ENCODE data around the gene PHACTR2.

PHACTR2 gene

DNA sequence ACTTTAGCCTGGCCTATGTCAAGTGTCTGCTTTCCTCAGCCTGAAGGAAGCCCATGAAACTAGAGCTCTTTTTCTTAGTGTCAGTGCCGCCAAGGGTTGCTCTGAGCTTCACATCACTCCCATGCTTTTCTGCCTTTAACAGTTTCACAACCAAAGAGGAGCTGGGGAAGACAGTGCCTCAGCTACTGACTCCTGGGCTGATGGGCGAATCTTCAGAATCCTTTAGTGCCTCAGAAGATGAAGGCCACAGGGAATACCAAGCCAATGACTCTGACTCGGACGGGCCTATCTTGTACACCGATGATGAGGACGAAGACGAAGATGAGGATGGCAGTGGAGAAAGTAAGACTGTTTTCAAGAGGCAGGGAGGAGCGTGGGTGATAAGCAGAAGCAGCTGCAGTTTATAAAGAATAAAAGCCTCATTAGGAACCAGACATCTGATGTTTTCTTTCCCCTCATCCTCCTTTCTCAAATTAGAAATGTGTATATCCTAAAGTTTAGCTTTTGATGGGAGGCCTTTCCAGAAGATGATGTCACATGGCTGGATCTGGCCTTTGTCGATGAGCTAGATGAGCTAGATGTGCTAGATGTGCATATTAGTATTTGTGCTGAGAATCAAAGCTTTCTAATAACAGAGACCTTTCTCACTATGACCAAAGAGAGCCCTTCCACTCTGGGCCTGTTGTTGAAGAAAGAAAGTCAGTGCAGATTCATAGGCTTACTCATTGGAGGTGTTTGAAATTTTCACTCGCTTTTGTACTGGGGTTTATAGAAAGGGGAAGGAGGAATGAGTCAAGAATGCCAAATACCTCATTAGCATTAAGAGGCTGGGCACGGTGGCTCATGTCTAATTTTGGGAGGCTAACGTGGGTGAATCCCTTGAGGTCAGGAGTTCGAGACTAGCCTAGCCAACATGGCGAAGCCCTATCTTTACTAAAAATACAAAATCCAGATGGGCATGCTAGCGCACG lies 94.6 kb downstream of the PHACTR2 start:
- Histone ChIP-seq H3K36me3 (ENCODE audit: insufficient read depth, low read length) (no peaks in the 10 kb centered on the region), H3K9me3 (ENCODE audit: insufficient read depth, low read length, severe bottlenecking) (no peaks in the 10 kb centered on the region), H3K79me2 (ENCODE audit: insufficient read depth, low read length) (no peaks in the 10 kb centered on the region), H3K4me1 (ENCODE audit: insufficient read depth, low read length) (no peaks in the 10 kb centered on the region), H3K27me3 (ENCODE audit: insufficient read depth, low read length, poor library complexity) (peaks cover 7% of the 10 kb centered on the region), H3K27ac (ENCODE audit: low read length) (no peak overlapping the region), H2AFZ (ENCODE audit: low read depth, low read length) (no peak overlapping the region), H4K20me1 (ENCODE audit: insufficient read depth, low read length) (no peaks in the 10 kb centered on the region), H3K9ac (ENCODE audit: low read depth, low read length) (no peak overlapping the region), H3K4me3 (ENCODE audit: low read depth in 1 of 2, low read length in 2 of 2) (no peak overlapping the region), H3K4me2 (ENCODE audit: insufficient read depth, low read length) (no peak overlapping the region)
- ATAC-seq (ENCODE audit: insufficient read depth, low read depth) (no peak), DNase-seq (no peak)
- no peak for TF ChIP-seq EZH2 (IDR thresholded peaks at IDR 0.05; ENCODE audit: borderline replicate concordance, low read depth, low read length, severe bottlenecking)
- TF ChIP-seq, protein P1, sequence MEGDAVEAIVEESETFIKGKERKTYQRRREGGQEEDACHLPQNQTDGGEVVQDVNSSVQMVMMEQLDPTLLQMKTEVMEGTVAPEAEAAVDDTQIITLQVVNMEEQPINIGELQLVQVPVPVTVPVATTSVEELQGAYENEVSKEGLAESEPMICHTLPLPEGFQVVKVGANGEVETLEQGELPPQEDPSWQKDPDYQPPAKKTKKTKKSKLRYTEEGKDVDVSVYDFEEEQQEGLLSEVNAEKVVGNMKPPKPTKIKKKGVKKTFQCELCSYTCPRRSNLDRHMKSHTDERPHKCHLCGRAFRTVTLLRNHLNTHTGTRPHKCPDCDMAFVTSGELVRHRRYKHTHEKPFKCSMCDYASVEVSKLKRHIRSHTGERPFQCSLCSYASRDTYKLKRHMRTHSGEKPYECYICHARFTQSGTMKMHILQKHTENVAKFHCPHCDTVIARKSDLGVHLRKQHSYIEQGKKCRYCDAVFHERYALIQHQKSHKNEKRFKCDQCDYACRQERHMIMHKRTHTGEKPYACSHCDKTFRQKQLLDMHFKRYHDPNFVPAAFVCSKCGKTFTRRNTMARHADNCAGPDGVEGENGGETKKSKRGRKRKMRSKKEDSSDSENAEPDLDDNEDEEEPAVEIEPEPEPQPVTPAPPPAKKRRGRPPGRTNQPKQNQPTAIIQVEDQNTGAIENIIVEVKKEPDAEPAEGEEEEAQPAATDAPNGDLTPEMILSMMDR (IDR thresholded peaks at IDR 0.05; ENCODE audit: borderline replicate concordance, extremely low read depth, low read length, poor library complexity, severe bottlenecking), result no peak

DNA sequence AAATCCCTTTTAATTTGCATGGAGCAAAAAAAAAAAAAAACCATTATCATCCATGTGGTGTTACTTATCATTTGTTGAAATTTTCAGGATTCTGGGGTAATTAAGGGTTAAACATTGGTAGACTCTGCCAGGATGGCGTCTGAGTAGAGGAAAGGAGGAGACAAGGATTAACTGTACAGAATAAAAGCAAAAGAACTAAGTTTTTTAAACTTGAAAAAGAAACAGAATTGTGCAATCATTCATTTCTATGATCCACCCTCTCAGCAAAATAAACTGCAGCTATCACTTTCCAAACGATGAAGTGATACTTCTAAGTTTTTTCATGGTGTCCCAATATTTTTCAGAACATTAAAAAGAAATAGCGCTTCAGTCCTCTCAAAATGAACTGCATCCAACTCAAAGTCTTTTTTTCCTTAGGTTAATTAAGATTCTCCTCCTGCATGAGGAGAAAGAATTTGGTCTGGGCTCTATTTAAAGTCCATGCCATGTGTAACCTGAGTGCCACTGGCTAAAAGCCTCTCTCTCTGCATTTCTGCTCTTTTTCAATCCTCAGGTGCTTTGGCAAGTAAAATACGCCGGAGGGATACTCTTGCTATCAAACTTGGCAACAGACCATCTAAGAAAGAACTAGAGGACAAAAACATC lies 95.9 kb downstream of the PHACTR2 start:
- DNase-seq (no peak), ATAC-seq (ENCODE audit: insufficient read depth, low read depth) (no peak)
- Histone ChIP-seq H3K4me2 (ENCODE audit: insufficient read depth, low read length) (no peak overlapping the region), H3K4me1 (ENCODE audit: insufficient read depth, low read length) (no peaks in the 10 kb centered on the region), H4K20me1 (ENCODE audit: insufficient read depth, low read length) (no peaks in the 10 kb centered on the region), H2AFZ (ENCODE audit: low read depth, low read length) (no peak overlapping the region), H3K36me3 (ENCODE audit: insufficient read depth, low read length) (no peaks in the 10 kb centered on the region), H3K9ac (ENCODE audit: low read depth, low read length) (no peak overlapping the region), H3K27me3 (ENCODE audit: insufficient read depth, low read length, poor library complexity) (peaks cover 7% of the 10 kb centered on the region), H3K27ac (ENCODE audit: low read length) (no peak overlapping the region), H3K79me2 (ENCODE audit: insufficient read depth, low read length) (no peaks in the 10 kb centered on the region), H3K4me3 (ENCODE audit: low read depth in 1 of 2, low read length in 2 of 2) (no peak overlapping the region), H3K9me3 (ENCODE audit: insufficient read depth, low read length, severe bottlenecking) (no peaks in the 10 kb centered on the region)
- TF ChIP-seq, protein P1 (IDR thresholded peaks at IDR 0.05; ENCODE audit: borderline replicate concordance, extremely low read depth, low read length, poor library complexity, severe bottlenecking), result no peak
- no peak for TF ChIP-seq EZH2 (IDR thresholded peaks at IDR 0.05; ENCODE audit: borderline replicate concordance, low read depth, low read length, severe bottlenecking)

DNA sequence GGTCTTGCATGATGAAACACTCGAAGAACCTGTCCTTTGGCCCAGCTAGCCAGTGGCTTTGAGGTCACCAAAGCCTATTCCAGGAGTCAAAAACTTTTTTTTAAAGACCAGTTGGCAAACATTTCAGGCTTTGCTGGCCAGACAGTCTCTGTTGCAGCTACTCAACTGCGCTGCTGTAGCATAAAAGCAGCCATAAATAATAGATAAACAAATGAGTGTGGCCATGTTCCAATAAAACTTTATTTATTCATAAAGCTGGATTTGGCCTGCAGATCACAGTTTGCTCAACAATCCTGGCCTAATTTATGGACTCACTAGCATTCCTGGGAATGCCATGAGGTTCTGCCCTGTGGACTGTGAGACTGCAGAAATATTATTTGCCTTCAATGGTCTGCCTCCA lies 96.6 kb downstream of the PHACTR2 start:
- H3K4me2 ChIP-seq (ENCODE audit: insufficient read depth, low read length), result no peak overlapping the region
- no peaks in the 10 kb centered on the region for H3K9me3 ChIP-seq (ENCODE audit: insufficient read depth, low read length, severe bottlenecking)
- DNase-seq (no peak), ATAC-seq (ENCODE audit: insufficient read depth, low read depth) (no peak)
- H3K4me3 ChIP-seq (ENCODE audit: low read depth in 1 of 2, low read length in 2 of 2), result no peak overlapping the region
- no peak overlapping the region for H2AFZ ChIP-seq (ENCODE audit: low read depth, low read length)
- no peak overlapping the region for H3K9ac ChIP-seq (ENCODE audit: low read depth, low read length)
- no peaks in the 10 kb centered on the region for H3K36me3 ChIP-seq (ENCODE audit: insufficient read depth, low read length)
- no peak overlapping the region for H3K27ac ChIP-seq (ENCODE audit: low read length)
- no peaks in the 10 kb centered on the region for H4K20me1 ChIP-seq (ENCODE audit: insufficient read depth, low read length)
- no peaks in the 10 kb centered on the region for H3K4me1 ChIP-seq (ENCODE audit: insufficient read depth, low read length)
- TF ChIP-seq, protein P1 (IDR thresholded peaks at IDR 0.05; ENCODE audit: borderline replicate concordance, extremely low read depth, low read length, poor library complexity, severe bottlenecking), result no peak
- TF ChIP-seq EZH2 (IDR thresholded peaks at IDR 0.05; ENCODE audit: borderline replicate concordance, low read depth, low read length, severe bottlenecking), result no peak
- H3K27me3 ChIP-seq (ENCODE audit: insufficient read depth, low read length, poor library complexity), result peaks cover 7% of the 10 kb centered on the region
- no peaks in the 10 kb centered on the region for H3K79me2 ChIP-seq (ENCODE audit: insufficient read depth, low read length)
